Upper lobe of left lung (tissue), 6 donors: Measurements from ENCODE around the gene ARHGEF3. TPM values are rescaled to one million over a fixed set of nuclear protein-coding genes. Genes with fewer than 3 reads are reported as not detected.

Experiments
- ATAC-seq, 2 donors: fragments of 200-7000 bp; cut with Tn5 transposase; one replicate each; pipeline ENCODE4 v1.9.1; 2022; ENCODE audit warnings: mild to moderate bottlenecking in 2 of 2, moderate library complexity in 2 of 2; ENCODE audit not compliant: low FRiP score in 2 of 2
- DNase-seq, 2 donors: peaks; one replicate each; pipeline ENCODE4 v3.0.0-alpha.2; 2019 to 2020
- H3K27ac ChIP-seq, 4 donors: fragments of 200-600 bp; sonication (generic); one replicate each; pipeline ENCODE4 v1.5.1; 2016 to 2019
- H3K27me3 ChIP-seq, 4 donors: fragments of 200-600 bp; sonication (generic); one replicate each; pipeline ENCODE4 v1.5.1; 2017 to 2019
- H3K36me3 ChIP-seq, 4 donors: fragments of 200-600 bp; sonication (generic); one replicate each; pipeline ENCODE4 v1.5.1; 2016 to 2019
- H3K4me1 ChIP-seq, 4 donors: fragments of 200-600 bp; sonication (generic); one replicate each; pipeline ENCODE4 v1.5.1; 2018 to 2019
- H3K4me3 ChIP-seq, 4 donors: fragments of 200-600 bp; sonication (generic); one replicate each; pipeline ENCODE4 v1.5.1; 2017 to 2019; ENCODE audit warnings: mild to moderate bottlenecking in 2 of 4, moderate library complexity in 1 of 4
- H3K9me3 ChIP-seq, 4 donors: fragments of 200-600 bp; sonication (generic); one replicate each; pipeline ENCODE4 v1.5.1; 2018 to 2019
- CTCF ChIP-seq, 6 experiments: fragments of 450-650 bp in 4 of 6; fragments of 200-600 bp in 2 of 6; sonication (generic) in 2 of 6; IDR thresholded peaks; one replicate each; pipeline ENCODE4 v1.5.1; 2016 to 2019; ENCODE audit warnings: antibody characterized with exemption in 6 of 6
- EP300 ChIP-seq, 4 donors: sonication (generic); formaldehyde crosslinking; IDR thresholded peaks; one replicate each; pipeline ENCODE4 v1.5.1; 2017; ENCODE audit warnings: antibody characterized with exemption in 4 of 4, control low read depth in 2 of 4
- POLR2A ChIP-seq, 4 donors: fragments of 450-650 bp; IDR thresholded peaks; one replicate each; pipeline ENCODE4 v1.5.1; 2016 to 2017; ENCODE audit warnings: antibody characterized with exemption in 4 of 4, mild to moderate bottlenecking in 2 of 4
- POLR2AphosphoS5 ChIP-seq, 2 donors: sonication (generic); formaldehyde crosslinking; IDR thresholded peaks; one replicate each; pipeline ENCODE4 v1.5.1; 2017; ENCODE audit warnings: antibody characterized with exemption in 2 of 2
- WGBS, 2 donors: methylation state at CpG; one replicate each; pipeline ENCODE4 v1.1.5; 2017 to 2018; 5-methylcytosine and 5-hydroxymethylcytosine counted together
- total RNA-seq, 6 donors: library from RNA; depleted of rRNA in 4 of 6; stranded (reverse); fragments of >200 nt in 4 of 6; gene quantifications; one replicate each; pipeline versions ENCODE4 v1.1.0 to v1.2.1, GENCODE V29; 2016 to 2021
- donor health status: DM: no; HTN: no; CAD: no; lungs with moderate emphysema.
- donor health status: DM: no; HTN: yes; CAD: no; lungs with severe emphysema.

The ARHGEF3 gene
- total RNA-seq, 6 donors from 2014 or later: 26.6 to 38.9 (median 30.0) TPM

DNA sequence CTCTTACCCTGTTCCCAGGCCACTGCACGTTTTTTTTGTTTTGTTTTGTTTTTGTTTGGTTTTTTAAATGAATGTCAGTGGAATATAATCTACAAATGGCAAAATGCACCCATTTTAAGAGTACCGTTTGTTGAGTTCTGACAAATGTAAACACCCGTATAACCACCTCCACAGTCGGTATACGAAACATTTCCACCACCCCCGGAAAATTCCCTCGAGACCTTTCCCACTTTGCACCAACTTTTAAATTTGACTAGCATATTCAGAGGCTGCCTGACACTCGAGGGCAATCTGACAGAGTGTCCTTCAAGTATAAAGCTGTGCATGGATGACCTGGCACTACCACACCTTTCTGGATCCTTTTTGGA is 613 bp upstream of the ARHGEF3 start:
- TF ChIP-seq CTCF (IDR thresholded peaks at IDR 0.05) (no peak), EP300 (IDR thresholded peaks at IDR 0.05) (no peak), POLR2A (IDR thresholded peaks at IDR 0.05) (no peak), POLR2AphosphoS5 (IDR thresholded peaks at IDR 0.05) (no peak)
- WGBS, 2 donors: 46 to 50% methylated on average over 8 of the region's 8 CpGs
- ATAC-seq (no peak), DNase-seq (no peak)
- Histone ChIP-seq H3K4me1 (peaks cover 27 to 46% (median 34%) of the 10 kb centered on the region in 4 donors), H3K9me3 (no peaks in the 10 kb centered on the region), H3K4me3 (peak overlapping the region in 3 of 4 donors; percentile 68 to 85 (median 71)), H3K27ac (peak overlapping the region in 3 of 4 donors; percentile 55 to 88 (median 79)), H3K27me3 (no peaks in the 10 kb centered on the region), H3K36me3 (no peaks in the 10 kb centered on the region)

DNA sequence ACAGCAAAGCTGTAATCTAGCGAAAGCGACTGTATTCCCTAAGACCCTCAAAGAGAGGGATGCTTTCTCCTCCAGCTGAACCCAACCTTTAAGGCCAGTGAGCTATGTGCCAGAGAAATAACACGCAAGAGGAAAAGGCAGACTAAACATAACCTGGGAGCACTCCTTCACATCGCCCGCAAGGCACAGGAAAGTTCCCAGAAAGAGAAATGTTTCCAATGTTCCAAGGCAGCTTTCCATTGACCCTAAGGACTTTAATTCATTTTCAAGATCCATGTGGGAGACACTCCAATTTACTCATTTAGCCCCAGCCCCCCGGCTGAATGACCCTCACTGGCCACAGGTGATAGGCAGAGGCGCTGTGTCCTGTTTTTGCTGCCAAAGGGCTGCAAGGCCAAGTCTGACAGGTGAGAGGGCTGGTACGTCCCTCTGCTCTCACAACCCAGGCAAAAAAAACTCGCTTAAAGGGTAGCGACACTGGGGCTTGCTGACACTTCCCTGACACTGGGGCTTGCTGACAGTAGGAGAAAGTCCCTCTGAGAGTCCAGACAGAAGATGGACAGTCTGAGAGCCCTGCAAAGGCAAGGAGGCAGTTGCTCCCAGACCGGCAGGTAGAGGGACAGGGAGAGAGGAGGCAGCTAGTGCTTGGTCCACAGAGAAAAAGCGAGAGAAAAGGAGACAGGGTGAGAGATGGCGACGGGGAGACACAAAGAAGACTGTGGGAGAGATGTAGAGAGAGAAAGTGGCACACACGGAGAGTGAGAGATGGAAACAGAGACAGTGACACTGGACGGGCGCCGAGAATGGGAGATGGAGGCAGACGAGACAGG is 702 bp downstream of the ARHGEF3 start:
- TF ChIP-seq POLR2A (IDR thresholded peaks at IDR 0.05): no peak
- no peak for TF ChIP-seq POLR2AphosphoS5 (IDR thresholded peaks at IDR 0.05)
- TF ChIP-seq CTCF (IDR thresholded peaks at IDR 0.05): no peak
- no peak for TF ChIP-seq EP300 (IDR thresholded peaks at IDR 0.05)
- Histone ChIP-seq H3K4me3 (peak overlapping the region; percentile 36 to 85 (median 70)), H3K27me3 (no peaks in the 10 kb centered on the region), H3K36me3 (no peaks in the 10 kb centered on the region), H3K4me1 (peaks cover 34 to 59% (median 44%) of the 10 kb centered on the region in 4 donors), H3K27ac (peak overlapping the region; percentile 55 to 90 (median 84)), H3K9me3 (no peaks in the 10 kb centered on the region)
- ATAC-seq: peak; percentile 23 to 34
- DNase-seq: peak in 1 of 2 donors; percentile 50
- 17 to 28% methylated on average over 19 of the region's 19 CpGs for WGBS, 2 donors

GRCh38 chr3:56800130-56800831 is 1.5 kb downstream of the ARHGEF3 start:
- peak in 1 of 2 donors; percentile 1 for ATAC-seq
- TF ChIP-seq EP300 (IDR thresholded peaks at IDR 0.05): no peak
- TF ChIP-seq POLR2AphosphoS5 (IDR thresholded peaks at IDR 0.05): peak in 1 of 2 donors; percentile 48
- TF ChIP-seq CTCF (IDR thresholded peaks at IDR 0.05): peak in 2 of 6 experiments; percentile 15 to 25
- TF ChIP-seq POLR2A (IDR thresholded peaks at IDR 0.05): peak in 1 of 4 donors; percentile 32
- peak overlapping the region; percentile 8 to 85 (median 70) for H3K4me3 ChIP-seq
- no peaks in the 10 kb centered on the region for H3K36me3 ChIP-seq
- 31 to 41% methylated on average over 10 of the region's 10 CpGs for WGBS, 2 donors
- peak in 1 of 2 donors; percentile 55 for DNase-seq
- peaks cover 39 to 67% (median 51%) of the 10 kb centered on the region in 4 donors for H3K4me1 ChIP-seq
- H3K27ac ChIP-seq: peak overlapping the region; percentile 55 to 90 (median 84)
- no peaks in the 10 kb centered on the region for H3K9me3 ChIP-seq
- no peaks in the 10 kb centered on the region for H3K27me3 ChIP-seq

- Histone ChIP-seq H3K27me3 (no peaks in the 10 kb centered on the region), H3K4me1 (peaks cover 46 to 75% (median 59%) of the 10 kb centered on the region in 4 donors), H3K36me3 (no peaks in the 10 kb centered on the region), H3K9me3 (no peaks in the 10 kb centered on the region), H3K4me3 (peak overlapping the region; percentile 2 to 85 (median 70)), H3K27ac (peak overlapping the region; percentile 55 to 90 (median 84))
- 7% methylated on average over 7 of the region's 7 CpGs for WGBS, 2 donors
- DNase-seq (peak in 1 of 2 donors; percentile 36), ATAC-seq (peak in 1 of 2 donors; percentile 41)
- no peak for TF ChIP-seq EP300 (IDR thresholded peaks at IDR 0.05)
- TF ChIP-seq POLR2A (IDR thresholded peaks at IDR 0.05): no peak
- no peak for TF ChIP-seq POLR2AphosphoS5 (IDR thresholded peaks at IDR 0.05)
- TF ChIP-seq CTCF (IDR thresholded peaks at IDR 0.05): peak; percentile 44 to 83 (median 68)
Measured at GRCh38 chr3:56799251-56799882, 2.4 kb downstream of the ARHGEF3 start.
